HL-60 (cell line): Measurements from ENCODE around the gene ACSS3.

ENCODE experiments used
- CTCF ChIP-seq: IDR thresholded peaks from one replicate; pipeline ENCODE4 v1.5.1; 2011; ENCODE audit warnings: low read length, control low read depth, inconsistent platforms; ENCODE audit not compliant: insufficient read depth
- GABPA ChIP-seq: IDR thresholded peaks from 2 replicates; pipeline ENCODE4 v1.6.1; 2012; ENCODE audit warnings: low read depth
- POLR2AphosphoS5 ChIP-seq: IDR thresholded peaks from 2 replicates; pipeline ENCODE4 v1.6.1; 2012; ENCODE audit warnings: low read depth

- TF ChIP-seq CTCF = no peak
- TF ChIP-seq POLR2AphosphoS5 = no peak
- no peak for TF ChIP-seq GABPA
Measured at GRCh38 chr12:81303935-81304334, 226.1 kb downstream of the ACSS3 start.
